ENCODE results near the gene ZNF778. TPM values are rescaled to one million over a fixed set of nuclear protein-coding genes. Genes with fewer than 3 reads are reported as not detected.

Gene ZNF778
- total and polyA plus RNA-seq, 2 of the 13 experiments (the other 11 are each of a cell fraction or from before 2014, with no cell fraction given), result 3.8 to 7.2 TPM

GRCh38 chr16:89261691-89262563, 44.4 kb downstream of the ZNF778 start (continued):
- TF ChIP-seq, protein P1, sequence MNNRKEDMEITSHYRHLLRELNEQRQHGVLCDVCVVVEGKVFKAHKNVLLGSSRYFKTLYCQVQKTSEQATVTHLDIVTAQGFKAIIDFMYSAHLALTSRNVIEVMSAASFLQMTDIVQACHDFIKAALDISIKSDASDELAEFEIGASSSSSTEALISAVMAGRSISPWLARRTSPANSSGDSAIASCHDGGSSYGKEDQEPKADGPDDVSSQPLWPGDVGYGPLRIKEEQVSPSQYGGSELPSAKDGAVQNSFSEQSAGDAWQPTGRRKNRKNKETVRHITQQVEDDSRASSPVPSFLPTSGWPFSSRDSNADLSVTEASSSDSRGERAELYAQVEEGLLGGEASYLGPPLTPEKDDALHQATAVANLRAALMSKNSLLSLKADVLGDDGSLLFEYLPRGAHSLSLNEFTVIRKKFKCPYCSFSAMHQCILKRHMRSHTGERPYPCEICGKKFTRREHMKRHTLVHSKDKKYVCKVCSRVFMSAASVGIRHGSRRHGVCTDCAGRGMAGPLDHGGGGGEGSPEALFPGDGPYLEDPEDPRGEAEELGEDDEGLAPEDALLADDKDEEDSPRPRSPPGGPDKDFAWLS (CRISPR knock-in tag; IDR thresholded peaks at IDR 0.05; ENCODE audit: borderline replicate concordance), result 0 out of 2 replicates have a peak, but pooled peaks have one; percentile 56
- TF ChIP-seq ZNF619 (CRISPR knock-in tag; IDR thresholded peaks at IDR 0.05) (no peak), ZBTB33 (CRISPR knock-in tag; IDR thresholded peaks at IDR 0.05) (no peak), KDM5B (CRISPR knock-in tag; IDR thresholded peaks at IDR 0.05; ENCODE audit: borderline replicate concordance) (no peak; the same call in 1 of the 2 replicates), CCDC6 (CRISPR knock-in tag; IDR thresholded peaks at IDR 0.05) (no peak), NCOR1 (IDR thresholded peaks at IDR 0.05; ENCODE audit: borderline replicate concordance, low read length) (0 out of 2 replicates have a peak, but pooled peaks have one; percentile 18), RFXANK (CRISPR knock-in tag; IDR thresholded peaks at IDR 0.05) (no peak), CHD4 (IDR thresholded peaks at IDR 0.05; ENCODE audit: borderline replicate concordance, low read length) (no peak), KLF16 (CRISPR knock-in tag; IDR thresholded peaks at IDR 0.05) (peak in 1 of 2 experiments; percentile 42; a peak in 1 of 4 replicates), ZSCAN20 (CRISPR knock-in tag; IDR thresholded peaks at IDR 0.05; ENCODE audit: borderline replicate concordance) (no peak), XRCC5 (optimal IDR thresholded peaks at IDR 0.05; ENCODE audit: low read length) (peak; percentile 46)
- TF ChIP-seq, protein P2, sequence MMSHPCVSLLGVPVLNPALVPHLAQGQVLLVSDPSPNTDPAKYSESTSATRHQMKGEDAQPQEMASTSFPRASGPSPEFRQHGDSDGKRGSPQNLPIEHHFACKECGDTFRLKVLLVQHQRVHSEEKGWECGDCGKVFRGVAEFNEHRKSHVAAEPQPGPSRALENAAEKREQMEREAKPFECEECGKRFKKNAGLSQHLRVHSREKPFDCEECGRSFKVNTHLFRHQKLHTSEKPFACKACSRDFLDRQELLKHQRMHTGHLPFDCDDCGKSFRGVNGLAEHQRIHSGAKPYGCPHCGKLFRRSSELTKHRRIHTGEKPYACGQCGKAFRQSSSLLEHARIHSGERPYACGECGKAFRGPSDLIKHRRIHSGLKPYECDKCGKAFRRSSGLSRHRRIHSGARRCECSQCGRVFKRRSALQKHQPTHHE (CRISPR knock-in tag; IDR thresholded peaks at IDR 0.05; ENCODE audit: borderline replicate concordance), result no peak
- TF ChIP-seq, protein P3, sequence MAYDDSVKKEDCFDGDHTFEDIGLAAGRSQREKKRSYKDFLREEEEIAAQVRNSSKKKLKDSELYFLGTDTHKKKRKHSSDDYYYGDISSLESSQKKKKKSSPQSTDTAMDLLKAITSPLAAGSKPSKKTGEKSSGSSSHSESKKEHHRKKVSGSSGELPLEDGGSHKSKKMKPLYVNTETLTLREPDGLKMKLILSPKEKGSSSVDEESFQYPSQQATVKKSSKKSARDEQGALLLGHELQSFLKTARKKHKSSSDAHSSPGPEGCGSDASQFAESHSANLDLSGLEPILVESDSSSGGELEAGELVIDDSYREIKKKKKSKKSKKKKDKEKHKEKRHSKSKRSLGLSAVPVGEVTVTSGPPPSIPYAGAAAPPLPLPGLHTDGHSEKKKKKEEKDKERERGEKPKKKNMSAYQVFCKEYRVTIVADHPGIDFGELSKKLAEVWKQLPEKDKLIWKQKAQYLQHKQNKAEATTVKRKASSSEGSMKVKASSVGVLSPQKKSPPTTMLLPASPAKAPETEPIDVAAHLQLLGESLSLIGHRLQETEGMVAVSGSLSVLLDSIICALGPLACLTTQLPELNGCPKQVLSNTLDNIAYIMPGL (CRISPR knock-in tag; IDR thresholded peaks at IDR 0.05; ENCODE audit: borderline replicate concordance in 1 of 2, low read depth in 1 of 2), result peak; percentile 39 to 66; a peak in 2 of 4 replicates
- TF ChIP-seq, protein P4, sequence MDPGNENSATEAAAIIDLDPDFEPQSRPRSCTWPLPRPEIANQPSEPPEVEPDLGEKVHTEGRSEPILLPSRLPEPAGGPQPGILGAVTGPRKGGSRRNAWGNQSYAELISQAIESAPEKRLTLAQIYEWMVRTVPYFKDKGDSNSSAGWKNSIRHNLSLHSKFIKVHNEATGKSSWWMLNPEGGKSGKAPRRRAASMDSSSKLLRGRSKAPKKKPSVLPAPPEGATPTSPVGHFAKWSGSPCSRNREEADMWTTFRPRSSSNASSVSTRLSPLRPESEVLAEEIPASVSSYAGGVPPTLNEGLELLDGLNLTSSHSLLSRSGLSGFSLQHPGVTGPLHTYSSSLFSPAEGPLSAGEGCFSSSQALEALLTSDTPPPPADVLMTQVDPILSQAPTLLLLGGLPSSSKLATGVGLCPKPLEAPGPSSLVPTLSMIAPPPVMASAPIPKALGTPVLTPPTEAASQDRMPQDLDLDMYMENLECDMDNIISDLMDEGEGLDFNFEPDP (CRISPR knock-in tag; conservative IDR thresholded peaks at IDR 0.05), result no peak
- TF ChIP-seq, protein P5, sequence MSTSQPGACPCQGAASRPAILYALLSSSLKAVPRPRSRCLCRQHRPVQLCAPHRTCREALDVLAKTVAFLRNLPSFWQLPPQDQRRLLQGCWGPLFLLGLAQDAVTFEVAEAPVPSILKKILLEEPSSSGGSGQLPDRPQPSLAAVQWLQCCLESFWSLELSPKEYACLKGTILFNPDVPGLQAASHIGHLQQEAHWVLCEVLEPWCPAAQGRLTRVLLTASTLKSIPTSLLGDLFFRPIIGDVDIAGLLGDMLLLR (CRISPR knock-in tag; IDR thresholded peaks at IDR 0.05), result no peak
- TF ChIP-seq, protein P6, sequence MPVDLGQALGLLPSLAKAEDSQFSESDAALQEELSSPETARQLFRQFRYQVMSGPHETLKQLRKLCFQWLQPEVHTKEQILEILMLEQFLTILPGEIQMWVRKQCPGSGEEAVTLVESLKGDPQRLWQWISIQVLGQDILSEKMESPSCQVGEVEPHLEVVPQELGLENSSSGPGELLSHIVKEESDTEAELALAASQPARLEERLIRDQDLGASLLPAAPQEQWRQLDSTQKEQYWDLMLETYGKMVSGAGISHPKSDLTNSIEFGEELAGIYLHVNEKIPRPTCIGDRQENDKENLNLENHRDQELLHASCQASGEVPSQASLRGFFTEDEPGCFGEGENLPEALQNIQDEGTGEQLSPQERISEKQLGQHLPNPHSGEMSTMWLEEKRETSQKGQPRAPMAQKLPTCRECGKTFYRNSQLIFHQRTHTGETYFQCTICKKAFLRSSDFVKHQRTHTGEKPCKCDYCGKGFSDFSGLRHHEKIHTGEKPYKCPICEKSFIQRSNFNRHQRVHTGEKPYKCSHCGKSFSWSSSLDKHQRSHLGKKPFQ (CRISPR knock-in tag; IDR thresholded peaks at IDR 0.05; ENCODE audit: insufficient replicate concordance), result no peak

All from HepG2 (cell line).